Endothelial cell (in vitro differentiated cells): Measurements from ENCODE around the gene FES. TPM values are rescaled to one million over a fixed set of nuclear protein-coding genes. Genes with fewer than 3 reads are reported as not detected.
A peak's percentile ranks its signal among the peaks of the same experiment; 100 is the strongest.

Experiments used
- DNase-seq: peaks from one replicate; pipeline ENCODE4 v3.0.0; 2021; ENCODE audit warnings: low spot score
- H3K27ac Mint-ChIP-seq: one replicate; pipeline ENCODE4 v1.8.0; 2021; ENCODE audit warnings: mixed read lengths, inconsistent platforms; ENCODE audit not compliant: unreplicated experiment
- H3K27me3 Mint-ChIP-seq: one replicate; pipeline ENCODE4 v1.8.0; 2021; ENCODE audit warnings: mild to moderate bottlenecking, moderate library complexity, mixed read lengths, inconsistent platforms; ENCODE audit not compliant: unreplicated experiment
- H3K36me3 Mint-ChIP-seq: one replicate; pipeline ENCODE4 v1.8.0; 2021; ENCODE audit warnings: mild to moderate bottlenecking, low read depth, mixed read lengths, inconsistent platforms; ENCODE audit not compliant: unreplicated experiment
- H3K4me1 Mint-ChIP-seq: one replicate; pipeline ENCODE4 v1.8.0; 2021; ENCODE audit warnings: mild to moderate bottlenecking, mixed read lengths, inconsistent platforms; ENCODE audit not compliant: unreplicated experiment
- H3K4me3 Mint-ChIP-seq: one replicate; pipeline ENCODE4 v1.8.0; 2021; ENCODE audit warnings: mild to moderate bottlenecking, mixed read lengths, inconsistent platforms; ENCODE audit not compliant: unreplicated experiment
- H3K9me3 Mint-ChIP-seq: one replicate; pipeline ENCODE4 v1.8.0; 2021; ENCODE audit warnings: mixed read lengths, inconsistent platforms; ENCODE audit not compliant: unreplicated experiment
- total RNA-seq: library from RNA; stranded (reverse); fragmentation: NEBNext Ultra II Directional; extraction: Animal tissue kit (Norgen Biotek cat#: 25700); gene quantifications from one replicate; pipeline ENCODE4 v1.2.1, GENCODE V29; 2021; ENCODE audit not compliant: unreplicated experiment
- TF ChIP-seq, protein P1 (sequence below): fragments of 200-600 bp; sonication (generic); IDR thresholded peaks from one replicate; pipeline ENCODE4 v1.5.0; 2021; ENCODE audit warnings: antibody characterized with exemption; ENCODE audit not compliant: unreplicated experiment

Gene FES
- total RNA-seq, 1 donor from 2014 or later = 56.3 TPM

DNA sequence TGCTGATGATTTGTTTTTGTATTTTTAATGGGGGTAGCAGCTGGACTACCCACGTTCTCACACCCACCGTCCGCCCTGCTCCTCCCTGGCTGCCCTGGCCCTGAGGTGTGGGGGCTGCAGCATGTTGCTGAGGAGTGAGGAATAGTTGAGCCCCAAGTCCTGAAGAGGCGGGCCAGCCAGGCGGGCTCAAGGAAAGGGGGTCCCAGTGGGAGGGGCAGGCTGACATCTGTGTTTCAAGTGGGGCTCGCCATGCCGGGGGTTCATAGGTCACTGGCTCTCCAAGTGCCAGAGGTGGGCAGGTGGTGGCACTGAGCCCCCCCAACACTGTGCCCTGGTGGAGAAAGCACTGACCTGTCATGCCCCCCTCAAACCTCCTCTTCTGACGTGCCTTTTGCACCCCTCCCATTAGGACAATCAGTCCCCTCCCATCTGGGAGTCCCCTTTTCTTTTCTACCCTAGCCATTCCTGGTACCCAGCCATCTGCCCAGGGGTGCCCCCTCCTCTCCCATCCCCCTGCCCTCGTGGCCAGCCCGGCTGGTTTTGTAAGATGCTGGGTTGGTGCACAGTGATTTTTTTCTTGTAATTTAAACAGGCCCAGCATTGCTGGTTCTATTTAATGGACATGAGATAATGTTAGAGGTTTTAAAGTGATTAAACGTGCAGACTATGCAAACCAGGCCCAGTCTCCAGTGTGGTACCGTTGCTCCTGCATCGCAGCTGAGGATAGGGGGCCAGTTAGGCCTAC, 1.4 kb upstream of the FES start:
- peaks cover 3% of the 10 kb centered on the region for H3K27me3 Mint-ChIP-seq

DNA sequence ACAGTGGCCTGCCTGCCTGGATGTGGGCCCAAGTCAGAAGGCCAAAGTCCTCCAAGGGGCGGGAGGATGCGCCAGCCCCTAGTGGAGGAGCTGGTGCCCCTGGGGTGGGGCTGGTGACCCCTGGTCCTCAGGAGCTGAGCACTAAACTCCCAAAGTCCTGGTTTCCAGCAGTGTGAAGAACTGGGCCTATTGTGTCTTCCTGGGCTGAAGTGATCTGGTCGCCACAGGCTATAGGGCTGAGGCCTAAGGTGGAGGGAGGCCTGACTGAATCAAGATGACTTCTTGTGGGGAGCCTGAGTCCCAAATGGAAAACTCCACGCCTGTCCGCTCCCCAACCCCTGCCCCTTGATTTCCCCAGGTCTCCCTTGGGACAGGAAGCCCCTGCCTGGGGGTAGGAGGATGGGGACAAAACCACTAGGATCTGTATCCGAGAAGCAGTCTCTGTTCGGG, 753 bp upstream of the FES start:
- DNase-seq = no peak
- Mint-ChIP-seq H3K36me3 (peaks cover 18% of the 10 kb centered on the region), H3K27me3 (peaks cover 3% of the 10 kb centered on the region), H3K27ac (peak overlapping the region; percentile 82), H3K9me3 (no peaks in the 10 kb centered on the region), H3K4me1 (peaks cover 26% of the 10 kb centered on the region), H3K4me3 (no peak overlapping the region)
- TF ChIP-seq, protein P1, sequence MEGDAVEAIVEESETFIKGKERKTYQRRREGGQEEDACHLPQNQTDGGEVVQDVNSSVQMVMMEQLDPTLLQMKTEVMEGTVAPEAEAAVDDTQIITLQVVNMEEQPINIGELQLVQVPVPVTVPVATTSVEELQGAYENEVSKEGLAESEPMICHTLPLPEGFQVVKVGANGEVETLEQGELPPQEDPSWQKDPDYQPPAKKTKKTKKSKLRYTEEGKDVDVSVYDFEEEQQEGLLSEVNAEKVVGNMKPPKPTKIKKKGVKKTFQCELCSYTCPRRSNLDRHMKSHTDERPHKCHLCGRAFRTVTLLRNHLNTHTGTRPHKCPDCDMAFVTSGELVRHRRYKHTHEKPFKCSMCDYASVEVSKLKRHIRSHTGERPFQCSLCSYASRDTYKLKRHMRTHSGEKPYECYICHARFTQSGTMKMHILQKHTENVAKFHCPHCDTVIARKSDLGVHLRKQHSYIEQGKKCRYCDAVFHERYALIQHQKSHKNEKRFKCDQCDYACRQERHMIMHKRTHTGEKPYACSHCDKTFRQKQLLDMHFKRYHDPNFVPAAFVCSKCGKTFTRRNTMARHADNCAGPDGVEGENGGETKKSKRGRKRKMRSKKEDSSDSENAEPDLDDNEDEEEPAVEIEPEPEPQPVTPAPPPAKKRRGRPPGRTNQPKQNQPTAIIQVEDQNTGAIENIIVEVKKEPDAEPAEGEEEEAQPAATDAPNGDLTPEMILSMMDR = no peak

More for the DNA sequence above, 1.4 kb upstream of the FES start:
- Mint-ChIP-seq H3K27ac (peak overlapping the region; percentile 82), H3K36me3 (peaks cover 20% of the 10 kb centered on the region), H3K4me1 (peaks cover 25% of the 10 kb centered on the region), H3K4me3 (no peak overlapping the region), H3K9me3 (no peaks in the 10 kb centered on the region)
- TF ChIP-seq, protein P1 = no peak
- no peak for DNase-seq

DNA sequence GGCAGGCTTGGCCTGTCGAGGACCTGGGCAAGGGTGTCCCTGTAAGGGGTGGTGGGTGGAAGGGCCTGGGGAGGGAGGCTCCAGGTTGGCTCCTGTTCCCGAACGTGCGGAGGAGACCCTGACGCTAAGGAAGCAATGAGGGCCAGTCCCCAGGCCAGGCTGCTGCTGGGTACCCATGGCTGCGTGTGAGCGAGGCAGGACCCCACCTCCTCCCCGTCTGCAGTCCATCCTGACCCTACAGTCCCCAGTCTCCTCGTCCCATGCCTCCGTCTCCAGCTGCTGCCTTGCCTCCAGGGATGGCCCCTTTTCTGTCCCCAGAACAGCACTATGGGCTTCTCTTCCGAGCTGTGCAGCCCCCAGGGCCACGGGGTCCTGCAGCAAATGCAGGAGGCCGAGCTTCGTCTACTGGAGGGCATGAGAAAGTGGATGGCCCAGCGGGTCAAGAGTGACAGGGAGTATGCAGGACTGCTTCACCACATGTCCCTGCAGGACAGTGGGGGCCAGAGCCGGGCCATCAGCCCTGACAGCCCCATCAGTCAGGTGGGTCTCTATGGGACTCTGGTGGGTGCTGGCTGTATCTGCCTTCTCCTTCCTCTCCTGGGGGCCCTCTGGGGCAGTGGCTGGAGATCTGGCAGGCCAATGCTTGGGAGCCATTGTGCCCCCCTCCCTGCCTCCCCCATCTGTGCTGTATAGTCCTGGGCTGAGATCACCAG, 571 bp downstream of the FES start:
- H3K9me3 Mint-ChIP-seq = no peaks in the 10 kb centered on the region
- H3K27ac Mint-ChIP-seq = no peak overlapping the region
- TF ChIP-seq, protein P1 = no peak
- H3K4me3 Mint-ChIP-seq = peak overlapping the region; percentile 82
- peaks cover 11% of the 10 kb centered on the region for H3K36me3 Mint-ChIP-seq
- peaks cover 26% of the 10 kb centered on the region for H3K4me1 Mint-ChIP-seq
- no peak for DNase-seq
- H3K27me3 Mint-ChIP-seq = no peaks in the 10 kb centered on the region

DNA sequence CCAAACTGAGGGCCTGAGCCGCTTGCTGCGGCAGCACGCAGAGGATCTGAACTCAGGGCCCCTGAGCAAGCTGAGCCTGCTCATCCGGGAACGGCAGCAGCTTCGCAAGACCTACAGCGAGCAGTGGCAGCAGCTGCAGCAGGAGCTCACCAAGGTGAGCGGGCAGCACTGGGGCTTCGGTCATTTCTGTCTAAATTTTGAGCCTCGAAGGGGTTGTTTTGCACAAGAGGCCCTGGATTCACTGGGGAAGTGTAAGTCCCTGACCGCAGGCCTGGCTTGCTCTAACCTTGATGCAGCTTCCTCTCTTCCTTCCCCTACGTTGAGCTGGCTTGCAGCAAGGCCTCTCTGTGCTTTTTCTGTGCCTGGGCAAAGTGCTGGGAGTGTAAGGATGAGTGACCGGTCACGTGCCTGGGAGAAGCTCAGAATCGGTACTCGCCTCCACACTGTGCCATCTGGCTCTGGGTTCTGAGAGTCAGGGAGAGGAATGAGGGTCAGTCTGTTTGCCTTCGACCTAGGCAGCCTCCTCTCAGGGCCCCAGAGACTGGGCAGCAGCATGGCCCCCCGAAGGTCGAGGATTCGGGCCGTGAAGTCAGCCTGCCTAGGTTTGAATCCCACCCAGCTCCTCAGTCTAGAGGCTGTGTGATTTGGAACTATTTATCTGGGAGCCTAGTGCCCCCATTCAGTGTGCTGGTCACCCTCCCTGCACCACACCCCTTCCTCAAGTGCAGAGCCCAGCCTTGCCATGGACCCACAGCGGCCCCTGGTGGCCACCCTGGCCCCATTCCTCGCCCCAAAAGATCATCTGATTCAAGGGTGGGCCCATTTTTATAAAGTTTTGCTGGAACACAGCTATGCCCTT, 1.4 kb downstream of the FES start:
- DNase-seq = peak; percentile 86
- TF ChIP-seq, protein P1 = peak; percentile 88
- H3K27ac Mint-ChIP-seq = peak overlapping the region; percentile 77
- H3K9me3 Mint-ChIP-seq = no peaks in the 10 kb centered on the region
- peaks cover 26% of the 10 kb centered on the region for H3K4me1 Mint-ChIP-seq
- H3K27me3 Mint-ChIP-seq = no peaks in the 10 kb centered on the region
- peaks cover 11% of the 10 kb centered on the region for H3K36me3 Mint-ChIP-seq
- H3K4me3 Mint-ChIP-seq = peak overlapping the region; percentile 82
